Stomach (tissue), 4 donors: Measurements from ENCODE around the gene POLA2.

Experiments used
- CTCF ChIP-seq, 7 experiments: fragments of 450-650 bp in 4 of 7; fragments of 200-600 bp in 3 of 7; sonication (generic) in 3 of 7; IDR thresholded peaks; one replicate each; pipeline ENCODE4 v1.5.1; 2016 to 2019; ENCODE audit warnings: antibody characterized with exemption in 7 of 7, control low read depth in 2 of 7, mild to moderate bottlenecking in 1 of 7
- POLR2A ChIP-seq, 4 donors: fragments of 450-650 bp; IDR thresholded peaks; one replicate each; pipeline ENCODE4 v1.6.1; 2016; ENCODE audit warnings: antibody characterized with exemption in 4 of 4, control low read depth in 2 of 4, mild to moderate bottlenecking in 1 of 4, moderate library complexity in 1 of 4
- POLR2AphosphoS5 ChIP-seq, 3 donors: sonication (generic); formaldehyde crosslinking; IDR thresholded peaks; one replicate each; pipeline ENCODE4 v1.6.1; 2016; ENCODE audit warnings: antibody characterized with exemption in 3 of 3

- no peak for TF ChIP-seq CTCF (IDR thresholded peaks at IDR 0.05)
- TF ChIP-seq POLR2A (IDR thresholded peaks at IDR 0.05): no peak
- peak in 1 of 3 donors; percentile 55 for TF ChIP-seq POLR2AphosphoS5 (IDR thresholded peaks at IDR 0.05)
These were observed 49.5 kb downstream of the POLA2 start for GRCh38 chr11:65311170-65311678.
